ENCODE results near the gene PDE8B.

DNA sequence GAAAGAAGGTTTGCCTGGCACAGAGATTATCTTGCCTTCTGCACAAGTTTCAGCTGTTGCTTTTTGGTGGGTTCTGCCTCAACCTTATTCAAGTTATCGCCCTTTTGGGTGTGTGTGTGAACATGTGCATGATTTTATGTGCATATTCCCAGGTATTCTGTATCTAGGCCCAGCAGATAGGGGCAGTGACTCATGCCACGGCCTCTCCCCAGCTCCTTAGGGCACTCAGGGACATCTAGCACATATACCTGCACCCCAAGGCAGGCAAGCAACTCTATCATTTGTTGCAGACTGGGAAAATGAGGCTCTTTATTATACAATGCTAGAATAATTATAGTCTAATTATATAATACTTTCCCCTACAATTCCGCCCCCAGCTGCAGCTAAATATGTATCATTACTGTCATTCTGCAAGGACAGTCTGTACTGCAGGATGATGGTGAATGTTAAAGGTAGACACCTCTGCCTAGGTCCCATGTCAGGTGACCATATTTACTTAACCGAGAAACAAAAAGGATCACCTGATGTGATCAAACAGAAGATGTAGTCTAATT is 128.9 kb downstream of the PDE8B start:
- no peak for TF ChIP-seq POLR2A (IDR thresholded peaks at IDR 0.05)
- TF ChIP-seq, protein P1, sequence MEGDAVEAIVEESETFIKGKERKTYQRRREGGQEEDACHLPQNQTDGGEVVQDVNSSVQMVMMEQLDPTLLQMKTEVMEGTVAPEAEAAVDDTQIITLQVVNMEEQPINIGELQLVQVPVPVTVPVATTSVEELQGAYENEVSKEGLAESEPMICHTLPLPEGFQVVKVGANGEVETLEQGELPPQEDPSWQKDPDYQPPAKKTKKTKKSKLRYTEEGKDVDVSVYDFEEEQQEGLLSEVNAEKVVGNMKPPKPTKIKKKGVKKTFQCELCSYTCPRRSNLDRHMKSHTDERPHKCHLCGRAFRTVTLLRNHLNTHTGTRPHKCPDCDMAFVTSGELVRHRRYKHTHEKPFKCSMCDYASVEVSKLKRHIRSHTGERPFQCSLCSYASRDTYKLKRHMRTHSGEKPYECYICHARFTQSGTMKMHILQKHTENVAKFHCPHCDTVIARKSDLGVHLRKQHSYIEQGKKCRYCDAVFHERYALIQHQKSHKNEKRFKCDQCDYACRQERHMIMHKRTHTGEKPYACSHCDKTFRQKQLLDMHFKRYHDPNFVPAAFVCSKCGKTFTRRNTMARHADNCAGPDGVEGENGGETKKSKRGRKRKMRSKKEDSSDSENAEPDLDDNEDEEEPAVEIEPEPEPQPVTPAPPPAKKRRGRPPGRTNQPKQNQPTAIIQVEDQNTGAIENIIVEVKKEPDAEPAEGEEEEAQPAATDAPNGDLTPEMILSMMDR (IDR thresholded peaks at IDR 0.05): no peak

All from right lobe of liver (tissue), 4 donors.